HS-5 (cell line): ENCODE results near the gene ITPK1.
"Not testable (repeated sequence)": the region's sequence is repeated elsewhere in the genome, so short reads cannot be mapped to it uniquely, and the experiment has no call there.

Experiments
- DNase-seq: peaks from one replicate; pipeline ENCODE4 v3.0.0-alpha.2; 2012; ENCODE audit warnings: low read depth

ITPK1 gene

DNA sequence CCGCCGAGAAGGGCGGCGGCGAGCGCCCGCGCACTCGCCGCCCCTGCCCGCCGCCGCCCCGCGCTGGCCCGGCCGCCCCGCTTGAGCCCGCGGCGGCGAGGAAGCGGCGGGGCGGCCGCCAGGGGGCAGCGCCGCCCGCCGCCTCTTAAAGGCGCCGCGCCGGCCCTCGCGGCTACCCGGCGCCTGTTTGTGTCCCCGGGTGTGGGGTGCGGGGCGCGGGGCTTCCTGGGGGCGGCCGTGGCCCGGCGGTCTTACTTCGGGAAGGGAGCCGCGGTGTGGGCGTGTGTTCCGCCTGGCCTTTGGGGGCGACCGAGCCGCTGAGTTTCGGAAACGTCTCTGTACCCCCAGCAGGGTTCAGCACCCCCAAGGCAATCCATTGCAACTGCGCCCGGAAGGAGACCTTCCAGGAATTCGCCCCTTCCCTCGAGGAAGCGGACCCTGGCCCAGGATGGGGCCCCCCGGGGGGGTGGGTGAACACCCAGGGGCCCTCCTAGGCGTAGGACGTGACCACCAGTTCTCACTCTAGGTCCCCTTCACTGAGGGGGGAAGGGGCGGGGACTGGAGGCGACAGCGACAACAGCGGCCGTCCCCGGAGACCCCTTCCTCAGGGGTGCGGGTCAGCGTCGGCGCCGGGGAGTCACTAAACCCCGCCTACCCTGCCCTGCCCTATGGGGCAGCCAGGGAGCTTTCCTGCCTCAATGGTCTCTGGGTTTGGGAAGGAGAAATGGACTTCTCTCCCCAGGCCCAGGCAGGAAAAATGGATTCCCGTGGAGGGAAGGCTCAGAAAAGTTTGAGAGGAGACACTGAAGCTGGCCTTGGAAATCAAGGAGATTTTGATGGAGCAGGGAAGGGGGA, at the start of gene ITPK1:
TSS of gene ITPK1 (minus strand) at position 105 of the 855 bp plus-strand sequence. CDS start 762 bp downstream, outside the sequence.
- no peak for DNase-seq

- no peak for DNase-seq
Observed at GRCh38 chr14:93163564-93163963, 47.8 kb upstream of the ITPK1 start.

DNA sequence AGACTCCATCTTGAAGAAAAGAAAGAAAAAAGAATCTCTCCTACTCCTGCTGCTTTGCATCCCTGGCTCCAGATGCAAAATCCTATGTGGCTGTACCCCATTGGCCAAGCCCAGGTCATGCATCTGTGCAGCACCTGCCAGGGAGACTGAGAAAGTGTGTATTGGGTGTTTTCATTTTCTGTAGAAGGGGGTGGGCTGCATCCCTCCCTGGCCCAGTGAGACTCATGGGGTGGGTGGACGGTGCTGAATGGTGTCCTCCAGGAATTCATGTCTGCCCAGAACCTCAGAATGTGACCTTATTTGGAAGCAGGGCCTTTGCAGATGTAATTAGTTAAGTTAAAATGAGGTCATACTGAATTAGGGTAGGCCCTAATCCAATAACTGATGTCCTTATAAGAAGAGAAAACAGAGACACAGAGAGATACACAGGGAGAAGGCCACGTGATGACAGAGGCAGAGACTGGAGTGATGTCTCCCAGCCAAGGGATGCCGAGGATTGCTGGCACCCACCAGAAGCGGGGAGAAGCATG, 45.8 kb upstream of the ITPK1 start:
- DNase-seq: no peak

DNA sequence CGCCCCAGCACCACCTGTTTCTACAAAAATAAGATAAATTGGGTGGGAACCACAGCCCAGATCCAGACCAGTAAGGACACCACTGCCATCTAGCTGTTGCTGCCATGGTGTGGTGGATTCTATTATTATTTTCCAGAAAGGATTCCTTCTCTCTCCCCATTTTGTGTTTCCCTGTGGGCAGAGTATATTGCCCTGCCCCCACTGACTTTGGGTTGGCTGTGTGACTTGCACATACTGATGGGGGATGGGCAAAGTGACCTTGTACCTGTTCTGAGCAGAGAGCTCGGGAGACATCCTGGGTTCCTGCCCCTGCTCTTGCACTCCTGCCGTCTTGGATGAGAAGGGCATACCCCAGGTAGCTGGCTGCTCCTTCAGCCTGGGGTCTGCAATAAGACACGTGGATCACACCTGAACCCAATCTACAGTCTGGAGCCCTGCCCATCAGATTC, 44.7 kb upstream of the ITPK1 start:
- DNase-seq: no peak

- DNase-seq: not testable (repeated sequence)
Observed at GRCh38 chr14:93159625-93160352, 44.1 kb upstream of the ITPK1 start.

GRCh38 chr14:93158349-93158748, 42.6 kb upstream of the ITPK1 start:
- not testable (repeated sequence) for DNase-seq

- no peak for DNase-seq
Observed at GRCh38 chr14:93156693-93157369, 41.1 kb upstream of the ITPK1 start.

- DNase-seq: no peak
Observed at GRCh38 chr14:93155667-93156066, 39.9 kb upstream of the ITPK1 start.

- no peak for DNase-seq
Observed at GRCh38 chr14:93153121-93153520, 37.4 kb upstream of the ITPK1 start.

DNA sequence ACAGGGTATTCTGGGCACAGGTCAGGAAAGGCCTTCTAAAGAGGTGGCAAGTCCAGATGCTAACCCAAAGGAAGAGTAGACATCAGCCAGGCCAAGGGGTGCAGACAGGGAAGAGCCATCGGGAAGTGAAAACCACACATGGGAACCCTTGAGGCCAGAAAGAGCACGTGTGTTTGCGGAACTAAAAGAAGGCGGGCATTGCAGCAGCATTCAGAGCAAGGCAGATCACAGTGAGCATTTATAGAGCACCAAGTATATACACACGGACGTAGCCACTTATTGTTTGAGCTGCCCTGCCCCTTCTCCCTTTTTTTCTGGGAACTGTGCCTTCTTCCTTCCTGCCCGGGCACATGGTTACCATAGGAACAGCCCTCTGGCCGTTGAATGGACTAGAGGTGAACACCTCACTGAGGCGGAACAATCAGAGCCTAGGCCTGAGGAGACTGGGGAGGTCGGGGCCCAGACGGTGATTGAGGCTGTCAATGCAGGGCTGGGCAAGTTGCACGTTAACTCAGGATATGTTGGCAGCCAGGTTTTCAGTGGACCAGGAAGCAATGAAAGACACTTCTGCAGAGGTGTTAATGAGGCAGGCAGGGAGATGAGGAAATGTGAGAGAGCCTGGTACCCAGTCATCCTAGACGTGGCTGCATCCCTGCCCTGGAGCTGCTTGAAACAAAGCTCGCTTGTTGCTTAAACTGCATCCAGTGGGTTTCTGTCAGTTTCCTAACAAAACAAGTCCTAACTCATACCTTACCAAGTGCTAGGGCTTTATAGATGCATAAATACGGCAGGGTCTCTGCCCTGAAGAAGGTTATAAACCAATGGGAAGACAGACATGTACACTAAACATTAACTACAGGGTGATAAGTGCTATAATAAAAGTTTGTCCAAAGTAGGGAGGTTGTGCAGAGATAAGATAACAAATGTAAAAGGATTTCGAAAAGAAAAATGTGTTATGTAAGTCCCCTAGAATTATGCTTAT, 34.8 kb upstream of the ITPK1 start:
- no peak for DNase-seq

- DNase-seq: no peak
Observed at GRCh38 chr14:93148979-93149378, 33.3 kb upstream of the ITPK1 start.

GRCh38 chr14:93146119-93146518, 30.4 kb upstream of the ITPK1 start:
- DNase-seq: no peak

DNA sequence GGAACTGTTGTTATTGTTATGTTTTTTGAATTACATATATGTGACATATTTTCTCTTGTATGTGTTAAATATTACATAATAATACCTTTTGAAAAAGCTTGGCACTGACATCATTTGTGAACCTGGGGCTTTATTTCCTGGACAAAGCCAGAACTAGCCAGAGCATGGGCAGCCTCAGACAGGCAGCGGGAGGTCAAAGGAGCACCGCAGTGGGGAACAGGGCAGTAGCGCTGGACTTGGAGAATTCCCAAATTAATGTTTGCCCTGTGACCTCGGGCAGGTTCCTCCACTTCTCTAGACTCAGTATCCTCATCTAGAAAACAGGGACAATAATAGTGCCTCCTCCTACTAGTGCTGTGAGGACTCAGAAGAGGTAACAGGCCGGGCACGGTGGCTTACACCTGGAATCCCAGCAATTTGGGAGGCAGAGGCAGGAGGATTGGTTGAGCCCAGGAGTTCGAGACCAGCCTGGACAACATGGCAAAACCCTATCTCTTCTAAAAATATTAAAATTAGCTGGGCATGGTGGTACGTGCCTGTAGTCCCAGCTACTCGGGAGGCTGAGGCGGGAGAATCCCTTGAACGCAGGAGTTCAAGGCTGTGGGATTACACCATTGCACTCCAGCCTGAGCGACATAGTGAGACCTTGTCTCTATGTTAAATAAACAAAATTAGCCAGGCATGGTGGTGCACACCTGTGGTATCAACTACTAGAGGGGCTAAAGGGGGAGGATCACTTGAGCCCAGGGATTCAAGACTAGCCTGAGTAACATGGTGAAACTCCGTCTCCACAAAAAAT, 27.3 kb upstream of the ITPK1 start:
- no peak for DNase-seq

- no peak for DNase-seq
Observed at GRCh38 chr14:93137864-93138263, 22.1 kb upstream of the ITPK1 start.

GRCh38 chr14:93136508-93136907, 20.8 kb upstream of the ITPK1 start:
- DNase-seq: not testable (repeated sequence)

GRCh38 chr14:93136009-93136408, 20.3 kb upstream of the ITPK1 start:
- no peak for DNase-seq

- DNase-seq: no peak
Observed at GRCh38 chr14:93135399-93135798, 19.7 kb upstream of the ITPK1 start.

DNA sequence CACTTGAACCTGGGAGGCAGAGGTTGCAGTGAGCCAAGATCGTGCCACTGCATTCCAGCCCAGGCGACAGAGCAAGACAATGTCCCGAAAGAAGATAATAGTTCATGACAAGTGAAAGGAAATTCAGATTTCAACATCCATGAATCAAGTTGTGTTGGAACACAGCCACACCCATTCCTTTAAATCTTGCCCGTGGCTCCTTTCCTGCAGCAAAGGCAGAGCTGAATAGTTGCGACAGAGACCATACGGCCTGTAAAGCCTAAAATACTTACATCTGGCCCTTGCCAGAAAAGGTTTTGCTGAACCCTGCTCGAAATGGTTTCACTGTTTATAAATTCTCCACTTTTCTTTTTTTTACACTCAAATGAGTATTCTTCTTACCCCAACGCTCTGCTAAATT, 17.7 kb upstream of the ITPK1 start:
- no peak for DNase-seq

DNA sequence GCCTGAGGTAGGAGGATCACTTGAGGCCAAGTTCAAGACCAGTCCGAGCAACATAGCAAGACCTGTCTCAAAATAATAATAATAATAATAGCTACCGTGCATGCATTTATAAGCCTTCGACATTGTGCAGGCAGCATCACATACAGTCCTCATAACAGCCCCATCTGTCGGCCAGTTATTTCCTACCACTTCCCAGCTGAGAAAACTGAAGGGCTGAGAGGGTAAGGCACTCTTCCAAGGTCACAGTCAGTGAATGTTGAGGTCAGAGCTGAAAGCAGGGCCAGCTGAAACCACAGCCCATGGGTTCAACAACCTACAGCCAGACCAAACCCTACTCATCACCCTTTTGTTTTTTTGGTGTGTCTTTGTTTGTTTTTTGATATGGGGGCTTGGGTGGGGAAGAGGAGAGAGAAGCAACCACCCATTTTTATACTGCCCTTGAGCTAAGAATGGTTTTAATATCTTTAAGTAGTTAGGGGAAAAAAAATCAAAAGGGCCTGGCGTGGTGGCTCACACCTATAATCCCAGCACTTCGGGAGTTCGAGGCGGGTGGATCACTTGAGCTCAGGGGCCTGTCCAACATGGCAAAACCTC, 16.8 kb upstream of the ITPK1 start:
- DNase-seq: no peak
